ENCODE results near the gene KCNMA1. TPM values are rescaled to one million over a fixed set of nuclear protein-coding genes. Genes with fewer than 3 reads are reported as not detected.
"Not testable (repeated sequence)": the region's sequence is repeated elsewhere in the genome, so short reads cannot be mapped to it uniquely, and the experiment has no call there.

KCNMA1 gene
- total RNA-seq, 3 donors from 2014 or later, result 0.10 to 0.60 (median 0.18) TPM

DNA sequence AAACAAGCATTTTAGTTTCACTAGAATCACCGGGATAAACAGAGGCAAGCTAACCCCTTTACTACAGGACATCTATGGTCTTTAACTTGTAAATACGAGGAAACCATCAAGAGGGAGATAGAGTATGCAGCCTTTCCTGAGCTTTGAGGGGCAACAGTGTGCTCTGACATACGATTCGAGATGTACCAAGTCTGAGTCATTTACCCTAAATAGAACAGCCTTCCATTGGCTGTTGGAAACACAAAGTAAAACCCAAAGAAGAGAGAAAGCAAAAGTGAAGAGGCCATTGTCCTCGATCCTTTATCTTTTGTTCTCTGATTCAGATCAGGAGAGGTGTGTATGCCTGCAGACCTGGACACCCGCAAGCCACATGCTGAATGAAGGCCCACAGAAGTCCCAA is 289.5 kb downstream of the KCNMA1 start:
- no peaks in the 10 kb centered on the region for H3K9me3 Mint-ChIP-seq
- H3K4me1 Mint-ChIP-seq (ENCODE audit: low read depth), result no peaks in the 10 kb centered on the region
- H3K4me3 Mint-ChIP-seq, result no peak overlapping the region
- H3K36me3 Mint-ChIP-seq (ENCODE audit: insufficient read depth), result no peaks in the 10 kb centered on the region
- ATAC-seq (no peak), DNase-seq (no peak)
- H3K27me3 Mint-ChIP-seq (ENCODE audit: low read depth), result no peaks in the 10 kb centered on the region

DNA sequence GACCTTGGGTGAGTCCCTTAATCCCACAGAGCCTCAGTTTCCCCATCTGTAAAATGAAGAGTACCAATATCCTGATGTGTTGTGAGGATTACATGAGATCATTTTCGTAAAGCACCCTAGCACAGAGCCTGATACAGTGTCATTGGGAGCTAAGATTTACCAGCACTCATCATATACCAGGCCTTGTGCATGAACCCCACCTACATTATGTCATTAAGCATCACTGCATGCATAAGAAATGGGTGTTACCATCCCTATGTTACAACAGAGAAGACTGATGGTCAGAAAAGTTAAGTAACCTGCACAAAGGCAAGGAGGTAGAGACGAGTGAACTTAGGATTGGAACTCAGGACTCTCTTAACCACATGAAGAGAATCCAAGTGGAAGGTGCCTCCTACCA is 290.6 kb downstream of the KCNMA1 start:
- Mint-ChIP-seq H3K4me1 (ENCODE audit: low read depth) (no peaks in the 10 kb centered on the region), H3K36me3 (ENCODE audit: insufficient read depth) (no peaks in the 10 kb centered on the region), H3K4me3 (no peak overlapping the region), H3K9me3 (no peaks in the 10 kb centered on the region), H3K27me3 (ENCODE audit: low read depth) (no peaks in the 10 kb centered on the region)
- no peak for DNase-seq
- no peak for ATAC-seq

DNA sequence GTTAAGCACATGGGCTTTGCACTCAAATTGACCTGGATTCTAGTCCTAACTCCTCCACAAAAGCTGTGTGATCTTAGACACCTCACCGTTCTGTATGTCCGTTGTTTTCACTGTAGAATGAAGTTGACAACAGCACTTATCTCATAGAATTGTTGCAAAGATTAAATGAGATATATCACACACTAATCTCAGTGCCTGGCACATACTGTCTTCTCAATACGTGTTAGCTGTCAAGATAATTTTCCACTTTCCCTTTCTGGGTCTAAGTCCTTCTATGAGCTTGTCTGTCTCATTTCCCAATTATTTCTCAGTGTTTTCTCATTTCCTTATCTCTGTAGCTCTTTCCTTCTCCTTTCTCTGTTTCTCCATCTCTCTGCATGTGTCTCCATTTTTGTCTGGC is 296.6 kb downstream of the KCNMA1 start:
- ATAC-seq, result no peak
- H3K9me3 Mint-ChIP-seq, result no peaks in the 10 kb centered on the region

DNA sequence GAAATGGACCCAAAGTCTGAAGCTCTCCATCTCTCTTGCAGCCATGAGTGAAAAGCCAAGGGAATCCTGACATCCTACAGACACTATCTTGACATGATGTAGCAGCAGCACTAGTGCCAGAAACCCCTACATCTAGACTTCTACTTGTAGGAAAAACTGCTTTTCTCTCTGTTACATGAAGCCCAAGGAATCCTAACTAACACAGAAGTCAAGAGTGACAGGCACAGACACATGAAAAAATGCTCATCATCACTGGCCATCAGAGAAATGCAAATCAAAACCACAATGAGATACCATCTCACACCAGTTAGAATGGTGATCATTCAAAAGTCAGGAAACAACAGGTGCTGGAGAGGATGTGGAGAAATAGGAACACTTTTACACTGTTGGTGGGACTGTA is 297.7 kb downstream of the KCNMA1 start:
- DNase-seq; ATAC-seq; H3K4me3 Mint-ChIP-seq; H3K4me1 Mint-ChIP-seq (ENCODE audit: low read depth); H3K36me3 Mint-ChIP-seq (ENCODE audit: insufficient read depth); H3K27me3 Mint-ChIP-seq (ENCODE audit: low read depth); H3K9me3 Mint-ChIP-seq: not testable (repeated sequence)

More for the DNA sequence above, 296.6 kb downstream of the KCNMA1 start:
- DNase-seq, result no peak
- Mint-ChIP-seq H3K27me3 (ENCODE audit: low read depth) (no peaks in the 10 kb centered on the region), H3K36me3 (ENCODE audit: insufficient read depth) (no peaks in the 10 kb centered on the region), H3K4me1 (ENCODE audit: low read depth) (no peaks in the 10 kb centered on the region), H3K4me3 (no peak overlapping the region)

DNA sequence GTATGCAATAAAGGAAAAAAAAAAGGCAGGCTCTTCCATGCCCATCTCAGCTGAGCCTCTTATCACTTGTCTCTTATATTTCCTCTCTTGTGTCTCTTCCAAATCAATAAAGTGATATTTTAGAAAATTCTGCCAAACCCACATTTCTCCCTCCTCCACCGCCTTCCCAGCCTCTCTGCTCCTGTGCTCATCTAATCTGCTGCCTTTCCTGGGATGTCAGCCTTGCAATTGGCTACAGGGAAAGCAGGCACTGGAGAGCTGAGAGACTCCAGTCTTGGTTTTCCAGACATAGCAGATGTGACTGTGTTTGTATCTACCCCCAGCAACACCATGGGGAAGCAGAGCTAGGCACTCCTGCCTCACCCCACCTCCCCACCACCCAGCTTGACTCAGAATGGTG is 298.4 kb downstream of the KCNMA1 start:
- no peaks in the 10 kb centered on the region for H3K4me1 Mint-ChIP-seq (ENCODE audit: low read depth)
- H3K4me3 Mint-ChIP-seq, result no peak overlapping the region
- no peaks in the 10 kb centered on the region for H3K36me3 Mint-ChIP-seq (ENCODE audit: insufficient read depth)
- no peaks in the 10 kb centered on the region for H3K9me3 Mint-ChIP-seq
- no peaks in the 10 kb centered on the region for H3K27me3 Mint-ChIP-seq (ENCODE audit: low read depth)
- no peak for DNase-seq
- no peak for ATAC-seq

DNA sequence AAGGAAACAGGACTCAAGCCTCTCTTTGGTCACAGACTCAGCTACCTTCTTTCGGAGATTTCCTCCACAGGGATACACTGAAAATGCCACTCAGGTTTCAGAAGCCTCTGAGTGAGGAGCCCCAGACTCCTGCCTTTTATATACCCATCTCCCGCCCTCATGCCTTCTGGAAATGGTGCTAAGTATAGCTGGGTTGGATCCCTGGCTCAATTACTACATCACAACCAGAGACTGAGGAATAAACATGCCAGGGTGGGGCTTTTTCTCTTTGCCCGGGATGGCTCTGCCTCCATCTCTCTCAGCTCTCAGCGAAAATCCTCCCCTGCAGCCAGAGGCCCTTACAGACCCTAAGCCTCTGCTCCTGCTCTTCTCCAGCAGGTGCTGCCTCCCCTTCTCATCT is 299.5 kb downstream of the KCNMA1 start:
- Mint-ChIP-seq H3K4me3 (no peak overlapping the region), H3K27me3 (ENCODE audit: low read depth) (no peaks in the 10 kb centered on the region), H3K9me3 (no peaks in the 10 kb centered on the region), H3K4me1 (ENCODE audit: low read depth) (no peaks in the 10 kb centered on the region), H3K36me3 (ENCODE audit: insufficient read depth) (no peaks in the 10 kb centered on the region)
- DNase-seq (no peak), ATAC-seq (no peak)

DNA sequence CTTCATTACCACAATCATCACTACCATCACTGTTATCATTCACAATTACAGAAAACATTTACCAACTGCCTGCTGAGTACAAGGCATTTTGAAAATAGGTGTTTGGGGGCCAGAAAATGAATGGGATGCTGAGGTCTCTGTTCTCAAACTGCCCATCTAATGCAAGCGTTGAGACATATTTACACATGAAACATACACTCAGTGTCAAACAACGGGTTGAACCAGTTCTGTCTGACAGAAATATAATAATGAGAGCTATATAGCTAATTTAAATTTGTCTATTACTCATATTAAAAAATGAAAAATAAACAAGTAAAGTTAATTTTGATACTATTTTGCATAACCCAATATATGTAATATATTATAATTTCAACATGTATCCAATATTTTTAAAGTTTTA is 303.1 kb downstream of the KCNMA1 start:
- Mint-ChIP-seq H3K4me1 (ENCODE audit: low read depth) (no peaks in the 10 kb centered on the region), H3K36me3 (ENCODE audit: insufficient read depth) (no peaks in the 10 kb centered on the region), H3K4me3 (no peak overlapping the region), H3K9me3 (no peaks in the 10 kb centered on the region), H3K27me3 (ENCODE audit: low read depth) (no peaks in the 10 kb centered on the region)
- ATAC-seq, result no peak
- no peak for DNase-seq

DNA sequence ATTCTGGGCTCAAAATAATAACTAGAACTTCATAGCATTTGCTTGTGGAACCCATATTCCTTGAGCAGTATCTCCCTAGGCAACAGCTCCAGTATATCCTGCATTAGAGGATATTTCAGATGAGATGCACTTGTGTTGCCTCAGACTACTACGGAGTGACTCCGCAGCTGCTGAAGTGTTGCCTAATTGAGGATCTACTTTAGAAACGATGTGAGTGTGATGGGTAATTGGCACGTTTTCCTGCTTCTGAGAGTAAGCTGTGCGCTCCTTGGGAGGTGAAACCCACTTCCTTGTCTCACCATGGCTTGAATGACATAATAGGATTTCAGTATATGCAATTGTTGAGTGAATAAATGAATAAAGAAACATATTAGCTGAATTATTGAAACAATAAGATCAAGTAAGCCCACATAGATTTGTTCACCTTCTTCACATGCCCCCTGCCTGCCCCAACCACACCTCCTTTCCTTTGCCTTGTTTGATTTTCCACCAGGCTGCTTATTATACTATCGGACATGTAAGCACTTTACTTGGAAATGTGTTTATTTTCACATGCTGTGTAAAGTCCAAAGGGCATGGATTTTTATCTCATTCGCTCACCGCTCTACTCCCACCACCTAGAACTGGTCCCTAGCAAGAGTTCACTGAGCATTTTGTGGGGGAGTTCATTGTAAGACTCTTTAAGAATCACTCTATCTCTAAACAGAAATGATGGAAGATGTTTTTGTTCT is 303.8 kb downstream of the KCNMA1 start:
- H3K4me3 Mint-ChIP-seq, result no peak overlapping the region
- no peaks in the 10 kb centered on the region for H3K27me3 Mint-ChIP-seq (ENCODE audit: low read depth)
- H3K9me3 Mint-ChIP-seq, result no peaks in the 10 kb centered on the region
- H3K36me3 Mint-ChIP-seq (ENCODE audit: insufficient read depth), result no peaks in the 10 kb centered on the region
- no peak for DNase-seq
- no peak for ATAC-seq
- no peaks in the 10 kb centered on the region for H3K4me1 Mint-ChIP-seq (ENCODE audit: low read depth)

DNA sequence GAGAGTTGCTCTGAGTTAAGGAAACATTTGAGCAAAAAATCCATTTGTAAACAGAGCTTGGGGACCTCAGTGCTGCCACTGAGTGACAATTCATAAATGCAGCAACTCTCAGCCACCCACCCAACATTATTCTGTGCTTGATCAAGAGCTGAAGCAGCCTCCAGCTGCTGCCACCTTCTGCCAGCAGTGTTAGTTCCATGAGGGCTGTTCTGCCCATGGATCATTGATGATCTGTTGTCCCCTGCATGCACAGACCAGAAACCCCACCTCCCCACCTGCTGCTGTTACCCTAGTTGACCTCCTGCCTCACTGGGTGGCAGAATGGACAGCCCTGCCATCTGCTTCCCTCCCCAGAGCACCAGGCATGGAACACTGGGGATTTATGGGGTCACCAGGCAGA is 305.4 kb downstream of the KCNMA1 start:
- Mint-ChIP-seq H3K27me3 (ENCODE audit: low read depth) (no peaks in the 10 kb centered on the region), H3K4me3 (no peak overlapping the region), H3K36me3 (ENCODE audit: insufficient read depth) (no peaks in the 10 kb centered on the region), H3K4me1 (ENCODE audit: low read depth) (no peaks in the 10 kb centered on the region), H3K9me3 (no peaks in the 10 kb centered on the region)
- no peak for ATAC-seq
- no peak for DNase-seq

DNA sequence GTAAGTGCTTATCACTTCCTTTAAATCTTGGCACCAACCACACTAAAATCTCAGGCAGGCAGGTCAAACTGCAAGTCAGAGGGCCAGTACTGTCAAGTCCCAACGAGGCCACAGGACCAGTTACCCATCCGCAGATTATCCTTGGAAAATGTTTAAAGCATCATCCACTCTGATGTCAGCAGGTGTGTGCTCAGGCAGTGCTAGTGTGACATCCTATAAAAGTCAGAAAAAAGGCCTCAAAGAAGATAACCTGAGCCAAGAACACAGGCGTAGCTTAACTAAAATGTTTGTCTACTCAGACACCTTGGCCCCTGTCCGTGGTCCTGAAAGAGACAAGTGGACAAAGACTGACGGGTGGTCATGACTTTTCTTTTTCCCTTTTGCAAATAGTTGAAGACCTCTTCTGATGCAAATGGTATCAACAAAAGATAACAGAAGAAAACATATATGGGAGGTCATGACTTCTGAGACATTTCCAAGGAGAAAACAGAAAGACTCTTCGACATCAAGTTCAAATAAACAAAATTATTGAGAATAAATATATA is 309.3 kb downstream of the KCNMA1 start:
- no peaks in the 10 kb centered on the region for H3K36me3 Mint-ChIP-seq (ENCODE audit: insufficient read depth)
- ATAC-seq (no peak), DNase-seq (no peak)

DNA sequence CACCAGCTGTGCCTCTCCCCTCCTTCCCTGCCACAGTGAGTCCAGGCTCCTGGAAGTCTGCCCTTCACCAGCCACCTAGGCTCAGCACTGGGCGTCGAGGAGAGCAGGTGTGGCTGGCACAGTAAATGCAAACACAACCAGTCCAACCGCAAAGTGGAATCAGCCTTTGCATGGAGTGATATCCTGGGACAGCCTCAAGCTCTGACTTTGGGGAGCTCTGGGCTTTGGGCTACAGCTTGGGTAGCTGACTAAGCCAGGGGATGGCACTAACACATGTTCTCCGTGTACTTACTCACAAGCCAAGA is 312.4 kb downstream of the KCNMA1 start:
- H3K4me3 Mint-ChIP-seq, result no peak overlapping the region
- DNase-seq (no peak), ATAC-seq (no peak)
- H3K9me3 Mint-ChIP-seq, result no peaks in the 10 kb centered on the region
- H3K27me3 Mint-ChIP-seq (ENCODE audit: low read depth), result peaks cover 2% of the 10 kb centered on the region
- H3K36me3 Mint-ChIP-seq (ENCODE audit: insufficient read depth), result no peaks in the 10 kb centered on the region
- H3K4me1 Mint-ChIP-seq (ENCODE audit: low read depth), result no peaks in the 10 kb centered on the region

More for the DNA sequence above, 309.3 kb downstream of the KCNMA1 start:
- H3K4me3 Mint-ChIP-seq, result no peak overlapping the region
- H3K9me3 Mint-ChIP-seq, result no peaks in the 10 kb centered on the region
- no peaks in the 10 kb centered on the region for H3K27me3 Mint-ChIP-seq (ENCODE audit: low read depth)
- no peaks in the 10 kb centered on the region for H3K4me1 Mint-ChIP-seq (ENCODE audit: low read depth)

DNA sequence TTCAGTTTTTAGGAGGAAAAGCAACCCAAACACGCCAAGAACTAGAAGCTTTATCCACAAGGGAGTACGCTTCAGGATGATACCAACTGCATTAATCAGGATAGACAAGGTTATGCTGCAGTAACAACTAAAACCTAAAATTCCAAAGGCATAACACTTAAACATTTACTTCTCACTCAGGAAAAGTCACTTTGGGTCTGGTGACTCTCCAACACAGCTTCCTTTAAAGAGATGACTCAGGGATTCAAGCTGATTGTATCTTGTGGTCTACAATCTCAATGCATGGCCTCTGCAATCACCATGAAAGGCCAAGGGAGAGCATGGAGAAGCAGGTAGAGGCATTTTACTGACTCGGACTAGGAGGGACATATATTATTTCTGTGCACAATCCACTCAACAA is 315.8 kb downstream of the KCNMA1 start:
- Mint-ChIP-seq H3K27me3 (ENCODE audit: low read depth) (peaks cover 2% of the 10 kb centered on the region), H3K4me1 (ENCODE audit: low read depth) (no peaks in the 10 kb centered on the region), H3K4me3 (no peak overlapping the region), H3K36me3 (ENCODE audit: insufficient read depth) (no peaks in the 10 kb centered on the region), H3K9me3 (no peaks in the 10 kb centered on the region)
- no peak for DNase-seq
- ATAC-seq, result no peak

DNA sequence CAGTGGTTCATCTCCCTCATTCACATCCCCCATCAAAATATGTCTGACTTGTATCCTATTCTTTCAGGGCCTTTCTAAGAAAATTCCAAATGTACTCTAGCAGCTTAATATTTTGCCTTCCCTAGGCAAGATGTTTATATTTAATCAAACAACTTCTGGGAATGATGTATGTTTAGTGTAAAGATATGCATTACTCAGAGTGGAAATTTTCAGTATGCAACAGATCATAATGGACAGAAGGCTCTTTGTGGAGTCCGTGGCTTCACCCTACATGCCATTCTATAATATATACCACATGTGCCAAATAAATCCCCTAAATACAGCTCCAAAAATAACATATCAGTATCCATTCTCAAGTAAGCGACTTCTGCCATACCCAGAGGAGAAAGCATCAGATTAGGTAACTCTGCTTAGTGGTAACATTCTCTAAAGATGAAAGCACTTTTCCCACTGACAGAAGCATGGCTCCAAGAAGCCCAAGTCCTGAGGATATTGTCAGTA is 316.6 kb downstream of the KCNMA1 start:
- Mint-ChIP-seq H3K27me3 (ENCODE audit: low read depth) (peaks cover 2% of the 10 kb centered on the region), H3K4me1 (ENCODE audit: low read depth) (no peaks in the 10 kb centered on the region), H3K4me3 (no peak overlapping the region), H3K9me3 (no peaks in the 10 kb centered on the region), H3K36me3 (ENCODE audit: insufficient read depth) (no peaks in the 10 kb centered on the region)
- ATAC-seq (no peak), DNase-seq (no peak)

DNA sequence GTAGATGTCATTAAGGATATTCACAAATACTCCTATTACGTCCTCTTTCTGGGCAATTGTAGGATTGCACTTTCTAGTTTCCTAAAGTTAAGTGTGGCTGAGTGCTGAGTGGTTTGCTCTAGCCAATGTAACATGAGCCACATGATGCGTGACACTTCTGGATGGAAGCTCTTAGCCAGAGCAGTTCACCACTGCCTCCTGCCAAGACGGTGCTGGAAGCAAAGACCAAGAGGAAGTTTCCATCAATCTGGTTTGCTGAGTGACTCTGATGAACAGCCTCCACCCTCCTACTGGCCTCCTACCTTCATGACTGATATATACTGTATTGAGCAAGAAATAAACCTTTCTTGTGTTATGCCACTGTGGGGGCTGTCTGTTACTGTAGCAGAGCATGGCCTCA is 318.1 kb downstream of the KCNMA1 start:
- H3K4me1 Mint-ChIP-seq (ENCODE audit: low read depth), result no peaks in the 10 kb centered on the region
- ATAC-seq, result no peak

DNA sequence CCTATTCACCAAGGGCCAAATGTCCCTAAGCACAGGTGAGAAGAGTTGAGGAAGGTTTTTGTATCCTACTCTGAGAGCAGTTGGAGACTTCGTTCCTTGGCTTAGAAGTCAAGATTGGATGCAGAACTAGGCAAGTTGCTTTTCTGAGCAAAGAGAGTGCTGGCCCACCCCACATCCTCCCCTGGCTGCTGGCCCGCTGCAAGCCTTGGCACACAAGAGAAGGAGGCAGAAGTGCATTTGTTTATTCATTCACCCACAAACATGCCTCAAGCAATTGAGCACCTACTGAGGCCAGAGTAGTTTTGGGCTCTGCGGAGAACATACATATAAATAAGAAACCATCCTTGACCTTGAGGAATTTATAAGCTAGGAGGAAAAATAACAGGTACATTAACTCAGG is 318.9 kb downstream of the KCNMA1 start:
- Mint-ChIP-seq H3K4me3 (no peak overlapping the region), H3K36me3 (ENCODE audit: insufficient read depth) (no peaks in the 10 kb centered on the region), H3K4me1 (ENCODE audit: low read depth) (no peaks in the 10 kb centered on the region), H3K27me3 (ENCODE audit: low read depth) (peaks cover 2% of the 10 kb centered on the region), H3K9me3 (no peaks in the 10 kb centered on the region)
- no peak for ATAC-seq
- DNase-seq, result no peak

More for the DNA sequence above, 318.1 kb downstream of the KCNMA1 start:
- no peak for DNase-seq
- Mint-ChIP-seq H3K4me3 (no peak overlapping the region), H3K36me3 (ENCODE audit: insufficient read depth) (no peaks in the 10 kb centered on the region), H3K9me3 (no peaks in the 10 kb centered on the region), H3K27me3 (ENCODE audit: low read depth) (peaks cover 2% of the 10 kb centered on the region)
